Activated CD8-positive, alpha-beta memory T cell treated with anti-CD3 and anti-CD28 coated beads, Interleukin-2, amount 50 U/mL, for 24 hours (primary cell): ENCODE results near the gene MCM3.

Experiments used
- DNase-seq: peaks from one replicate; pipeline ENCODE4 v3.0.0-alpha.2; 2020; ENCODE audit errors: extremely low read depth

Gene MCM3

DNA sequence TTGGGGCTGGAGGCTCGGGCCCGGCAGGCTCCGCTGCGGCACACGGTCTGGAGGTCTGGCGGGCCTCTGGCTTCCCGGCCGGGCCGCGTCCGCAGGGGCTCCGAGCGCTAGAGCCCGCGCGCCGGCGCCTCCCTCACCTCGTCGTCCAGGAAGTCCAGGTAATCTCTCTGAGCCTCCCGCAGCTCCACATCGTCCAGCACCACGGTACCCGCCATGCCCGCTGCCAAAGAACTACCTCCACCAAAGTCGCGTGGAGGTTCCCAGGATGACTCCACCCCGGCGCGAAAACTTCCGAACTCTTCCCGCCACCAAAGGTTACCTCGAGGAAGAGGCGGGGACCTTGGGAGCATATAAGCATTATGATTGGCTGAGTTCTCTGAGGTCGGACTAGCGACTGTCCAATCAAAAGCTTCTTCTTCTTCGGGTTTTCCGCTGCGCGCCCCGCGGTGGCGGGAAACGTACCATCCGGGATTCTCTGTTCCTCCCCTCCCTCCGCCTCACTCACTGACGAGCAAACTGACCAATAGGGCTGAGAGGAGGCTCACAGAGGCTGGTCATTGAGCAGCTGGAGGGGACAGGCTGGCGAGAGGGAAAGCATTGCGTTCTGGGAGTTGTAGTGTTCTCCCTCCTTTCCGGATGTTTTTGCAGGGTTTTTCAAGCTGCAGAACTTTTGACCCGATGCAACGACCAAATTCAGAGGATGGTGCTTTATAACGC is at the start of gene MCM3:
MCM3 (minus strand) TSS at position 283 of the 717 bp plus-strand sequence; CDS start at position 215, 68 bp downstream.
- peak; percentile 92 for DNase-seq

DNA sequence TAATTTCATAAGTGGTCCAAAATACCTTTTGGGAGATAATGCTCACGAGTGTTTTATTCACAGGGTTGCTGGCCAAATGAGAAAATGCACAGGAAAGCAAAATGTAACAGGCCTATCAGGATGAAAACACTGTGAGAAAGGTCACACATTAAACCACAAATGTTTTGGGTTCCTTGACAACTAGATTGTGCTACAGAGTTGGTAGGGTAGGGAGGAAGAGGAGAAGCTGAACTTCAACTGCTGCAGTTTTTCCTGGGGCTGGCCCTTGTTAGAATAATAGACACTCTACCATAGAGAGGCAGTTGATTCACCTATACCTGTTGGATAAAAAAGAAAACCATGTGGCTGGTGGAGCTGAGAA is 49.3 kb upstream of the MCM3 start:
- no peak for DNase-seq

DNA sequence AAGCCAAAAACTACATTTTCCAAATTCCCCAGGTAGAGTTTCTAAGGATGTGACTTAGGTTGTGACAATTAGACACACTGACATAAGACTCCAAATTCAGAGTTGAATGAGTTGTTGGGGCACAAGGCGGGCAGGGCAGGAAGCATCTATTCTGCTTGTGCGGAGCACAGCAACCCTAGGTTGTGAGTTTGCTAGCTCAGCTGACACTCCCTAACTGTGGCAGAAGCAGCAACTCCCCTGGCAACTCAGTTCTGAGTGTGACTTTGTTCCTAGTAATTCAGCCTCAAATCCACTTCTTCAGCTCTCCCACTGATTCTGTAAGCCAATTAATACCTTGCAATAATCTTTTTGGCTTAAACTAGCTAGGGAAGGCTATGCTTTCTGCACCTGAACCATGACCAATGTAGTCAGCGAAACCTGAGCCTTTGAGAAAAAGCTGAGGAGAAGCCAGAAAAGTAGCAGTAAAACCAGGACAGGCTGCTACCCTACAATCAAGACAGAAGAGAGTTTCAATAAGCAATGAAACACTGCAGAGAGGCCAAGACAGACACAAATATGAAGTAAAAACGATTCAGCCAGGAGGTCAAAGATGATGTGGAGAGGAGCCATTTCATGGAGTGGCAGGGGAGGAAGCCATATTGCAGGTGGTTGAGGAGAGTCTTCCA is 47.4 kb upstream of the MCM3 start:
- DNase-seq: no peak

DNA sequence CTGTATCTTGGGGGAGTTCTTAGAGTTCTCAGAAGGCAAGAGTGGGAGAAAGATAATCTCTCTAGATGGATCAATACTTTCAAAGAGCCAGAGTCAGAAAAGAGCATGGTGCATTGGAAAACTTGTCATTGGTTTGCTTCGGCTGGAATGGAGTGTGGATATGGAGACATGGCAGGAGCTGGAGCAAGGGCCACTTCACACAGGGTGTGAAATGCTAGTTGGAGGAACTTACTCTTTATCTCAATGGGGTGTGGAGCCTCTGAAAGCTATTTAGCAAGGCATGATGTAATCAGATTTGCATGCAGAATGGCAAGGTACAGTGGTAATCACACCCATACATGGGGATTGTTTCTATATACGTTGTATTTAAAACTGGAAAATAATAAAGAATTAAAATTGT is 45.9 kb upstream of the MCM3 start:
- no peak for DNase-seq

DNA sequence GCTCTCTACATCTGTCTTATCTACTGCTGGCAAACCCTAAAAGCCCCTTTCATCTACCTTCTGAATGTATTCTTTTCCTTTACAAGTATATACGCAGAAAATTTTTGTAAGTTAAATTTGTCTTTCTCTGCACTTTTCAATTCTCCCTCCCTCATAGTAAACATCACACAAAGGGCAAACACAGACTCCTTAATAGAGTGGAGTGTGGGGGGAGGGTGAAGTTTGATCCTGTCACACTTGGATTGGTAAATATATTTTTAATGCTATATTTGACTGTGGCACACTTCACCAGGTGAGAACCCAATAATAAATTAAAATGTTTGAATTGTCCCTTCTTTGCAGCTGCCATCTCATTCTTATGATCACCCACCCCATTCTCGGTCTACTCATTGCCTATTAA is 44.2 kb upstream of the MCM3 start:
- DNase-seq: no peak

DNA sequence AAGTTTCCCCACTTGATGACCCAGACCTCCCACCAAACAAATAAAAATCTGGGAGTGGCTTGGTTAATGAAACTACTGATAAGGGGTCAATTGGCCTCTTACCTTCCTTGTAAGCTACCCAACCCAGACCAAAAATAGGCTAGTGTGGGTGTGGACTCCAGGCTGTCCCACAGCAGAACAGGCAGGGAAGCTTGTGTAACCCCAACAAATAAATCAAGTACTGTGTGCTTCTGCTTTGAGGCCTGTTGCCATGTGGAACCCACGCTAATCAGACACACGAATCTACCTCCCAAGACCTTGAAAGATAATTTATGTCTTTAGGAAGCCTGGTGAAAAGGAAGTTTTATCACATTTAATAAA is 43.7 kb upstream of the MCM3 start:
- DNase-seq: no peak

DNA sequence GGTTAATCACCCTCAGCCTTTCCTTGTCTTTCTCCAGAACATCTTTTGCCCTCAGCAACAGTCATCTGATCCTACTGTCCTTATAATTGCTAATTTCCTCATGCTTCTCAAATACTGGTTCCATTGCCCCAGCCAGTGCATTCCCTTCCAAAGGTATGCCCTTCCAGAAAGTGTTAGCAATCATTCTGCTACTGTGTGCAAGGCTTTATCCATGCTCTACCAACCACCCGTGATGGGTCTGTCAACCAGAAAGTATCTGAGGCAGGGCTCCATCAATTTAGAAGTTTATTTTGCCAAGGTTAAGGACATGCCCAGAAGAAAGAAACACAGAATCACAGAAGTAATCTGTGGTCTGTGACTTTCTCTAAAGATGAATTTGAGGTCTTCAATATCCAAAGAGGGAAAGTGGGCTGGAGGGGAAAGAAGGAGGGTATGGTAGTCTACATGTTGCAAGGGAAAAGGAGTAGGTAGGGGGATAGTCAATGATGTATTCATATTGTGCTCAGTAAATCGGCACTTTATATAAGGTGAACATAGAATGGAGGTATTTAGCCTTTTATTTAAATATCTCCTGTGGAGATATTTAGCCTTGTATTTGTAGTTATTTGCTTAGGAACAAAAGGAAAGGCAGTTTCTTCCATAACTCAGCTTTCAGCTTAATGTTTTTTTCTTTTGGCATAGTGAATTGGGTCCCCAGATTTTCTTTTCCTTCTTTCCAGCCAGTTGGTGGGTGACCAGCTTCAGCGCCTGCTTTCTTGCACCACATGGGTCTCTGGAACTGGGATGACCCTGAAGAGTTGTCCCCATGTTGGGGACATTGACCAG is 42.2 kb upstream of the MCM3 start:
- DNase-seq: no peak

DNA sequence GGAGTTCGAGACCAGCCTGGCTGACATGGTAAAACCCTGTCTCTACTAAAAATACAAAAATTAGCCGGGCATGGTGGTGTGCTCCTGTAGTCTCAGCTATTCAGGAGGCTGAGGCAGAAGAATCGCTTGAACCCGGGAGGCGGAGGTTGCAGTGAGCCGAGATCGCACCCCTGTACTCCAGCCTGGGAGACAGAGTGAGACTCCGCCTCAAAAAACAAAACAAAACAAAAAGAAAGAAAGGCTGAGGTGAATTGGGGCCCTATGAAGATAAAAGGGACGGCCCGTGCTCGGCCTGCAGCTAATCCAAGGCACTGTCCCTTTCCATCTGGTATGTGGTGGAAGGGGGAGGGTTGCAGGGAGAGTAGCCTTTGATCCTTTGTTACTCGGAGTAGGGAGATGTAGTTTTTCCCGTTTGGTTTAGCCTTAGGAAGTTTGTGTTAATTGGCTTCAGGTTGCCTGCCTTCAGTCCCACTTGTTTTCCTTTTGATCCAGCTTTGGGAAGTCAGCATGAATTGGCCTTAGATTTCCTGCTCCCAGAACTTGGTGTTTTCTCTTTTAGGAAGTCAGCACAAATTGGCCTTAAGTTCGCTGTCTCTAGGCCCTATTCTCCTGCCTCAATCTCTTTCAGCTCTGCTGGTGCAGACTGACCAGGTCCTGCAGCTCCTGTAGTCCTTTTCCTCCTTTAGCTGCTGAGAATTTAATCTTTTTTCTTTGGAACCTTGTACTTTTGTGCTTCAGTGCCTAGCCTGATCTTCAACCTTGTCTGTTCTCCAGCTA is 41.3 kb upstream of the MCM3 start:
- DNase-seq: no peak

DNA sequence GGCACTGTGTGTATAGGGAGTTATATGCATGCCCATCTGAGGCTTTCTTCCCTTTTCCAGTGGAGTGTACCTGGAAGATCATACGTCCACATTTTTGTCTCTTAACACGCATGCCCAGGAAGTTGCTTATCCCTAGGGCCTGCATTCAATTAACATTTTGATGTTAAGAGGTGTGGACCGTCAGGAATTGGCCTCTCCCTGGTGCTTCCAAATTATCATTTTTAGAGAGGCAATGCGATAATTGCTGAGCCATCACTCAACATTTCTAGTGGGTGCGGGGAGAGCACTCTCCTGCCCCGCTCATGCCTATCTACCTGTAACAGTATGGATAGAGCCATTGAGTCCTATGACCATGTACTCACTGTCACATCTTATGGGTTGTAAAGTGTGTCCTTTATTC is 39.6 kb upstream of the MCM3 start:
- no peak for DNase-seq

DNA sequence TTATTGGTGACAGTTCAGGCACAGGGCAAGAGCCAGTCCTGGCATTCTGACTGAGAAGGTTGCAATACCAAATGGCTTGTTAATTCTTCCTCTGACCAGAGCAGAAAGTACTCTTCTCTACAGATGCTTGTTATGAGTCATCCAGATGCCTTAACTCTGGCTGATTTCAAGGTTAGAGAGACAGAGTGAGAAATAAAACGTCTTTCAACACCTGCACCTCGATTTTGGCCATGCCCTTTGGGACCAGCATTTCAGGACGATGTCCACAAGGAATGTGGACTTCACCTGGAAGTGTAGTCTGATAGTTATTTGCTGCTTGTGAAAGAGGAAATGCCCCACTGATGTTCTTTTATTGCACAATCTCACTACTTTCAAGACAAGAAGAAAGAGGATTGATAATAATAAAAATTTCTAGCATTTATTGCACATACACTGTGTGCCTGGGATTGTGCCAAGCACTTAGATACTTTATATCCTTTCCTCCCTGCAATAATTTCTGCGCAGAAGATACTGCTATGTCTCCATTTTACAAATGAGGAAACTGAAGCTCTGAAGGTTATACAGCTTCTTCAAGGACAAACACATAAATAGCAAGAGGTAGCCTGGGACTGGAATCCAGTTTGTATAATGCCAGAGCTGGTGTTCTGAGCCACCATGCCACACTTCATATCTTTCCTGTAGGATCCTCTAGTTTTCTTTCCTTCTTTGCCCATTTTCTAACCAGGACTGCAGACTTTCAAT is 33.5 kb upstream of the MCM3 start:
- DNase-seq: no peak

DNA sequence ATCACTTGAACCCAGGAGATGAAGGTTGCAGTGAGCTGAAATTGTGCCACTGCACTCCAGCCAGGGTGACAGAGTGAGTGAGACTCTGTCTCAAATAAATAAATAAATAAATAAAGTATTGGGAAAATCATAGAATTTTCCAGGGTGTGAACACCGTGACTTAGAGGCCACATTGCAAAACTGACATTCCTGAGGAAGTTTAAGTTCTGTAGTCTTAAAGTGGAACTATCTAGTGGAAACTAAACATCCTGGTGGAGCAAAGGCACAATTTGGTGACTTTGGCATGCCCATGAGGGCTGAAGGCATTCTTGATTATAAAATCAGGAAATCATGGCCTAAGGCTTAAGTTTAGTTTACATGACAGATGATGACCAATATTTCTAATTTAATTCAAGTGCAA is 32.7 kb upstream of the MCM3 start:
- no peak for DNase-seq

DNA sequence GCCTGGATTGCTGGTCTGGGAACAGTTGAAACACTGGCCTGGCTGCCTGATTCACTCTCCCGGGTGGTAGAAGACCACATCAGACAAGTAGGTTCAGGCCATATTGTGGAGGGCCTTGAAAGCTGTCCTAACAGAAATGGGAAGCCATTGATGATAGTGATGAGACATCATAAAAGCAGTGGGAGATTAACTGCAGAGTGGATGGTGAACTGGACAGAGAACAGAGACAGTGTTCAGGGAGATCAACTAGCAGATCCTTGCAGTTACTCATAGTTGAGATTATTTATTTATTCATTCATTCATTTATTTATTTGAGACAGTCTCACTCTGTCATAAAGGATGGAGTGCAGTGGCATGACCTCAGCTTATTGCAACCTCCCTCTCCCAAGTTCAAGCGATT is 30.2 kb upstream of the MCM3 start:
- no peak for DNase-seq

DNA sequence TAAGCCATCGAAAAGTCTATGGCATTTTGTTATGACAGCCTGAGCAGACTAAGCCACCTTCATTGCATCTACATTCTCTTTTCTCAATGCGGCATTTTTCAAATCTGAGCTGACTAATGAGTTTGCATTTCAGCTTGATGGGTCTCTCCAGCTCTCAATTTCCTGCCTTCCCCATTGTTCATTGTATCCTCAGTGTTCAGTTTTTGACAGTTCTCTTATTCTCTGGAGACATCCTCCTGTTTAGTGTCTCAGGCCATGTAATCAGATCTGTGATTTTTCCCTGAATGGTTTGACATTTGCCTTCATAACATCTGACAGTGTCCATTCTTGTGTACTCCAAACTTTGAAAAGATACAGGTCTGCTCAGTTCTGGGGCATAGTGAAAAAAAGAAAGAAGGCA is 27.9 kb upstream of the MCM3 start:
- no peak for DNase-seq

DNA sequence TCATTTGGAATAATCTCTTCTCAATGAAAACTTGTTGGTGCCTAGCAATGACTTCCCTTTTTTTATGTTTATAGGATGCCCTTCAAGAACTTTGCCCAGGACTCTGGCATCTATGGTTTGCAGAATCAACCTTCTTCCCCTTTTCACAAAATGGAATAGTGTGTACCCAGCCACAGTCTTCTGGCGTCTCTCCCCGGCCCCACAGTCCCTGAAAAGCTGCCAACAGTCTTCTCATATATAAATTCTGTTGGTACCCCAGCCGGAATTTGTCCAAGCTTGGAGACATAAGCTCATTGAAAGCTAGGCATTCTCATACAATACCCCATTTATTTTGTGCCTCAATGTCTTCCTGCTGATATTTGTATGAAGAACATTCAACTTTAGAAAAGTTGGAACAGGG is 26.4 kb upstream of the MCM3 start:
- DNase-seq: no peak

DNA sequence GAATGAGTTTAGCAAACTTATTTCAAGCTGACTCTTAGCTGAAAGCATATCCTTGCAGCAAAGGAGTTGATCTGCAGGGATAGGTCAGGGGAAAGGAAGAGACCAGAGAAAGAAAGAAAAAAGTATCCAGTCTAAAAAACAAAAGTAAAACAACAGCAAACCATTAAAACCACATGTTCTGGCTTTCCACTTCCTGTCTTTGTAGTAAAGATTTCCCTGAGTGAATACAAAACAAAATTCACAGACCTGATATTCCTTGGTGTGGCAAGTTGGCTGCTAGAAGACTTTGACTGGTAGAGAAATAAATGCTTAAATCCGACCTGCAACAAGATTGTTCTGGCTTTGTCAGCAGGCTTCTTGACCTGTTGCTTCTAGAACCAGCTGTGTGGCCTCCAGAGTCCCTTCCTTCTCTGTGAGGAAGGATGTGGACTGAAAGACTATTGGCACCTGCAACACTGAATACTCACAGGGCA is 23.4 kb upstream of the MCM3 start:
- DNase-seq: no peak

DNA sequence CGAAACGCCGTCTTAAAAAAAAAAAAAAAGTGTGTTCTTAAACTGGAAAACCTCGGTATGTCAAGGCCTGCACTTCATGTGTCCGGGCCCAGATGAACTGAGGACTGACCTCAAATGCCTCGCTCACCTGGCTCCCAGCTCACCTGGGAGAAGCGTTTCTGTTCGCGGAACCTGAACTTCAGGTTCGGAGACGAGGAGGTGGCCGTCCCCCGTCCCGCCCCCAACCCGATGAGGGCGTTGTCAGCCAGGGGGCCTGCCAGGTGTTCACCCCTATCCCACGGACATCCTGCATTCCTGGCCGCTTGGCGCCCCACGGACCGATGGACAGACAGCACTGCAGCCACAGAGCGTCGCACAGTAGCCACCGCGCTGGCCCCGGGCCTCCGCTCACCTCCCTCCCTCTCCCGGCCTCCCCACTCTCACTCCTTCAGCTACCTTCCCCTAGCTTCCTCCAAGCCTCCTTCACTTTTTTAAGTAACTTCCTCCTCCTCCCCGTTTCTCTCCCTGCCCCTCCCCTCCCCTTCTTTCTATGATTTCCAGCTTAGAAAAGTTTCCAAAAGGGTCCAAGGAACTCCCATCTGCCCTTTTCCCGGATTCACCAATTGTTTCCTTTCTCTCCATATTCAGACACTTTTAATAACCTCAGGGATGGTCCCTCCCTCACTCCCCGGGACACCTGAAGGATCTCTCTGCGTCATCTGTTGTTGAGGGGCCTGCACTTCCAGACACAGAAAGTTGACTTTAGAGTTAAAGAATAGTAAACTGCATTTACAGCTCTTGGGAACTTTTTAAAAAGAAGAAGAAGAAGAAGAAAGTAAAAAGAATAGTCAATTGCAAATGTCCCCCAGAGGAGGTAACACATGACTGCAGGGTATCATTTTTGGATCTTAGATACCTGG is 22.7 kb upstream of the MCM3 start:
- no peak for DNase-seq

DNA sequence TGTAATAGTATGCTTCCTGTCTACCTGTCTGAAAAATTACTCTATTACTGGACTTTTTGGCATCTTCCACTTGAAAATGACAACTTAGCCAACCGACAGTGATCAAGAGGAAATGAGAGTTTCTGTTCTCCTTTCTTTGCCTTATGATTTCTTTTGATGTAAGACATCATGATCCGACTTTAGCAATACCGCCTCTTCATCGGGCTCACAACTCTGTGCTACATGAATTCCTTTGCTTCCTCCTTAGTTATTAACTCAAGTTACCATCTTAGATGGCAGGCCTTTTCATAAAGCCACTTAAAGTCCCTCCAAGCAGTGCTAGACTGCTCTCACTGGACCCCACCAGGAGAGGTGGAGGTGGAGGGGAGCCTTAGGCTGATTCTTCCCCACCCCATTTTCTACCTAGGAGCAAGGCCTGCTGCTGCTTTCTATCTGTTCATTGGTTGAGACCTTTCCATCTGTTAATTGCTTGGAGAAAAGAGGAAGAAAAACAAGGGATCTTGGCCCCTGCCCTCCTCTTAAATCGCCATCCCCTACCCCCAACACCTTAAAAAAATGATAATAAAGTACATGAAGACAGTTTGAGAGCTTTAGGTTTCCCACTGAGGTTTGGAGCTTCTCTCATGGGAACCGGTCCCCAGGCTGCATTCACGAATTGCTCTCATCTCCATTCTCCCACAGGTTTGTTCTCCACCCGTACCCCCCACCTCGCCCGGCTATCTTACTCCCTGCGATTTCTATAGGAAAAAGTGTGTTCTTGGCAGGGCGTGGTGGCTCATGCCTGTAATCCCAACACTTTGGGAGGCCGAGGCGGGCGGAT is 21.6 kb upstream of the MCM3 start:
- no peak for DNase-seq

DNA sequence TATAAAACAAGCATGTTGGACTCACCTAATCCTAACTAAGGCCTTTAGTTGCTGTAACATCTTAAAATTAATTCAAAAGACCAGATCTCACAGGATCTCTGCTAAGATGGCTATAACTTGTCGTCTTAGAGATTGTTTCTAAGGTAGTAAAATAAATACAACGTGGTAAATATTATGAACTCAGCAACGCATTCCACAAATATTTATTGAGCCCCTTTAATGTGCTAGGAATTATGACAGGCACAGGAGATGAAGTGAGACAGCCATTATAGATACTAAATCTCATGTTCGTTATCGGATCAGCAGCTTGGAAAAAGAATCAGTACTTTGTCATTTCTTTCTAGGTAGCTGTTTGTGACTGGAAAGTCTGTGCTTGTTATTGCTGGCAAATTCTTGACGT is 20.9 kb upstream of the MCM3 start:
- no peak for DNase-seq

DNA sequence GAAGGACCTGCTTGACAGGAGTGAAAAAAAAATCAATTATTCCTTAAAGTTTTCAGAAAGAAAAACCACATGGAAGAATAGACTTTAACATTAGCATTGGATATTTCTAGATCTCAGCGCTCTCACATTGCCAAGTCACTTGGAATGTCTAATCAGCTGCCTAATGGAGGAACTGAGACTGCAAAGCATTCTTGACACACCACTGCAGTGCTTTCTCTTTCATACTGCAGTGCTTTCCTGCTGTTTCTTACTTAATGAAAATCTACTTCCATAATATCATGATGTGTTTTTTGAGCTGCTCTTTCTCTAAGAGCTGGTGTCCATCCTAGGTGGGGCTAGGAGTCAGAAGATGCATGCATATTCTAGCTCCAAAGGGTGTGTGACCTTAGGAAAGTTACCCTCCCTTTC is 20.4 kb upstream of the MCM3 start:
- no peak for DNase-seq
